Central memory CD8-positive, alpha-beta T cell (primary cell): Measurements from ENCODE around the gene MAP3K7CL.
A peak's percentile ranks its signal among the peaks of the same experiment; 100 is the strongest.

Experiments
- ATAC-seq: fragments of 150-1000 bp; cut with Tn5 transposase; replicated peaks from 2 replicates; pipeline ENCODE4 v1.10.0; 2022; ENCODE audit warnings: mild to moderate bottlenecking, moderate FRiP score, moderate number of reproducible peaks; ENCODE audit not compliant: poor library complexity, severe bottlenecking; ENCODE audit errors: extremely low read depth
- DNase-seq, 2 donors: peaks; one replicate each; pipeline ENCODE4 v3.0.0; 2021; ENCODE audit warnings: low spot score in 2 of 2
- H3K27ac Mint-ChIP-seq: one replicate; pipeline ENCODE4 v1.8.0; 2022; ENCODE audit warnings: low read depth, mild to moderate bottlenecking, moderate library complexity, mixed read lengths
- H3K27me3 Mint-ChIP-seq: one replicate; pipeline ENCODE4 v1.8.0; 2022; ENCODE audit warnings: mixed read lengths
- H3K36me3 Mint-ChIP-seq: one replicate; pipeline ENCODE4 v1.8.0; 2022; ENCODE audit warnings: mild to moderate bottlenecking, moderate library complexity, mixed read lengths; ENCODE audit not compliant: insufficient read depth
- H3K4me1 Mint-ChIP-seq: one replicate; pipeline ENCODE4 v1.8.0; 2022; ENCODE audit warnings: mixed read lengths
- H3K4me3 Mint-ChIP-seq: one replicate; pipeline ENCODE4 v1.8.0; 2022; ENCODE audit warnings: mild to moderate bottlenecking, moderate library complexity, mixed read lengths
- H3K9me3 Mint-ChIP-seq: one replicate; pipeline ENCODE4 v1.8.0; 2022; ENCODE audit warnings: mixed read lengths

MAP3K7CL gene

DNA sequence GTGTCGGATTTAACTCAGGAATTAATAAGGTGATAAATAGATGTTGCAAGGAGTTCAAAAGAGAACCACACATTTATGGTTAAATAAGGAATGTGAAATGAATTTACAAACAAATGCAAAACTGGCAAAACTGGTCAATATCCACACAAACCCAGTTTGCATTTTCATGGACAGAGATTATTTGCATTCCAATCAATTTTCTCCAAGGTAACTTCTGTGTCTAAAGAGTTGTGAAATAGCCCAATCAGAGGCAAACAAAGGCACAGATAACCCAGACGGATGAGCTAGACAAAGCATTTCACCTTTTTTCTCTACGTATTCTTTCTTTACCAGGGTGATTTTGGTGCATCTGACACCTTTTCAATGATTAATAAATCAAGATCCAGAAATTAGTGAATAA lies 63.9 kb downstream of the MAP3K7CL start:
- H3K4me3 Mint-ChIP-seq, result no peak overlapping the region

GRCh38 chr21:29194847-29195246 lies 64.4 kb downstream of the MAP3K7CL start:
- Mint-ChIP-seq H3K27ac (no peak overlapping the region), H3K9me3 (no peaks in the 10 kb centered on the region), H3K36me3 (no peaks in the 10 kb centered on the region), H3K4me3 (no peak overlapping the region), H3K4me1 (peaks cover 18% of the 10 kb centered on the region), H3K27me3 (no peaks in the 10 kb centered on the region)
- DNase-seq, result no peak
- ATAC-seq, result no peak

More for the DNA sequence above, 63.9 kb downstream of the MAP3K7CL start:
- Mint-ChIP-seq H3K27ac (no peak overlapping the region), H3K4me1 (peaks cover 18% of the 10 kb centered on the region), H3K9me3 (no peaks in the 10 kb centered on the region), H3K36me3 (no peaks in the 10 kb centered on the region), H3K27me3 (no peaks in the 10 kb centered on the region)
- no peak for ATAC-seq
- DNase-seq, result no peak

GRCh38 chr21:29195981-29196669 lies 65.7 kb downstream of the MAP3K7CL start:
- no peak for DNase-seq
- Mint-ChIP-seq H3K36me3 (no peaks in the 10 kb centered on the region), H3K4me3 (peak overlapping the region; percentile 70), H3K4me1 (peaks cover 18% of the 10 kb centered on the region), H3K9me3 (no peaks in the 10 kb centered on the region), H3K27me3 (no peaks in the 10 kb centered on the region), H3K27ac (peak overlapping the region; percentile 75)
- peak; percentile 86 for ATAC-seq

DNA sequence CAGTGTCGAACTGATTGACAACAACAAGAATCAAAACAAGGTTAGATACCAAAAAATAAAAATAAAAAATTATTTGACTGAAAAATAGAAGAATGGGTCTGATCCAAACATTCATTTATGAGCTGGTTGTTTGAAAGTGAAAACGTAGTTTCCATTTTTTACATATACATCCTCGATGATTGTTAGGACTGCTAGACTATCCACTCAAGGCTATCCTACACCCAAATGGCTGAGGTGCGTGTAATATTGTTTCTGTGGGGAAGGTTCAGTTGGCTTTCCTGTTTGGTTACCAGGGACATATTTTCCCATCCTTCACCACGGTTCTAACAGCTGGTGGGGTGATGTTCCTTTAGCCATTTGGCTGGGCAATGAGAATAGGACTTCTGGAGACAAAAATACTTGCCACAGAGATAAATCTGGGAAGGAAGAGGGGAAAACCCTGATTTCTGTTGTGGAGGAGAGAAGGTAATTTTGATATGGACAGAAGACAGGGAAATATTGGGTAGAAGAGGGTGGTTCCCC lies 66.3 kb downstream of the MAP3K7CL start:
- ATAC-seq (no peak), DNase-seq (no peak)
- Mint-ChIP-seq H3K4me3 (peak overlapping the region; percentile 70), H3K4me1 (peaks cover 18% of the 10 kb centered on the region), H3K9me3 (peaks cover 4% of the 10 kb centered on the region), H3K27ac (peak overlapping the region; percentile 75), H3K27me3 (no peaks in the 10 kb centered on the region), H3K36me3 (no peaks in the 10 kb centered on the region)

- Mint-ChIP-seq H3K27me3 (peaks cover under 1% of the 10 kb centered on the region), H3K4me3 (no peak overlapping the region), H3K9me3 (peaks cover 12% of the 10 kb centered on the region), H3K4me1 (peaks cover 10% of the 10 kb centered on the region), H3K36me3 (no peaks in the 10 kb centered on the region), H3K27ac (no peak overlapping the region)
- no peak for ATAC-seq
- no peak for DNase-seq
Observed at GRCh38 chr21:29201186-29201585, 70.7 kb downstream of the MAP3K7CL start.

GRCh38 chr21:29205009-29205408 lies 74.6 kb downstream of the MAP3K7CL start:
- no peak overlapping the region for H3K4me3 Mint-ChIP-seq
- H3K4me1 Mint-ChIP-seq, result no peaks in the 10 kb centered on the region
- no peak for ATAC-seq

DNA sequence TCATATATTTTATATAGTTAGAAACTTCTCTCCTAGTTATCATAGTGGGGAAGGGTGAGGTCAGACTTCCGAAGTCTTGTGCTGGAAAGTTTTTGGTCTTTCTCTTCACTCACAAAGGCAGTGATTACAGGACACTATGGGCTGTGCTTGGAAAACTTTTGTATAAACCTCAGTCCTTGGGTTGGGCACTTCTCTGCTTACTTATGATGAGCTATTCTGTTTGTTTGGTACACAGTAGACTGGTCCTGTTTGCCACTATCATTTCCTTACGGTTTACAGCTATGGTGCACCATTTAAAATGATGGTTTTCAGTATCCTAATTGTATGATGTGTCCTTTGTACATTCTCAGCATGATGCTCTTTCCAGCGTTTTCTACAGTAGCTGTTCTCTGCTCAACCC lies 75.5 kb downstream of the MAP3K7CL start:
- Mint-ChIP-seq H3K4me1 (no peaks in the 10 kb centered on the region), H3K27me3 (peaks cover 18% of the 10 kb centered on the region), H3K4me3 (no peak overlapping the region), H3K36me3 (no peaks in the 10 kb centered on the region), H3K27ac (no peak overlapping the region), H3K9me3 (peaks cover 12% of the 10 kb centered on the region)
- DNase-seq (no peak), ATAC-seq (no peak)

More at GRCh38 chr21:29205009-29205408, 74.6 kb downstream of the MAP3K7CL start:
- peaks cover 12% of the 10 kb centered on the region for H3K9me3 Mint-ChIP-seq
- H3K36me3 Mint-ChIP-seq, result no peaks in the 10 kb centered on the region
- no peak overlapping the region for H3K27ac Mint-ChIP-seq
- DNase-seq, result no peak
- H3K27me3 Mint-ChIP-seq, result peaks cover 18% of the 10 kb centered on the region

- peaks cover 18% of the 10 kb centered on the region for H3K27me3 Mint-ChIP-seq
- DNase-seq, result no peak
- H3K4me1 Mint-ChIP-seq, result no peaks in the 10 kb centered on the region
- no peak for ATAC-seq
- no peaks in the 10 kb centered on the region for H3K36me3 Mint-ChIP-seq
- no peak overlapping the region for H3K27ac Mint-ChIP-seq
- no peak overlapping the region for H3K4me3 Mint-ChIP-seq
- peaks cover 11% of the 10 kb centered on the region for H3K9me3 Mint-ChIP-seq
Observed at GRCh38 chr21:29206445-29206844, 76.0 kb downstream of the MAP3K7CL start.

GRCh38 chr21:29207201-29207600 lies 76.8 kb downstream of the MAP3K7CL start:
- ATAC-seq (no peak), DNase-seq (no peak)
- Mint-ChIP-seq H3K4me1 (no peaks in the 10 kb centered on the region), H3K9me3 (peaks cover 4% of the 10 kb centered on the region), H3K27ac (no peak overlapping the region), H3K4me3 (no peak overlapping the region), H3K27me3 (peaks cover 18% of the 10 kb centered on the region), H3K36me3 (no peaks in the 10 kb centered on the region)

GRCh38 chr21:29208044-29208681 lies 77.7 kb downstream of the MAP3K7CL start:
- H3K9me3 Mint-ChIP-seq, result no peaks in the 10 kb centered on the region
- H3K36me3 Mint-ChIP-seq, result no peaks in the 10 kb centered on the region
- DNase-seq (no peak), ATAC-seq (no peak)
- H3K4me1 Mint-ChIP-seq, result no peaks in the 10 kb centered on the region
- H3K27me3 Mint-ChIP-seq, result peaks cover 18% of the 10 kb centered on the region
- no peak overlapping the region for H3K4me3 Mint-ChIP-seq
- H3K27ac Mint-ChIP-seq, result no peak overlapping the region

DNA sequence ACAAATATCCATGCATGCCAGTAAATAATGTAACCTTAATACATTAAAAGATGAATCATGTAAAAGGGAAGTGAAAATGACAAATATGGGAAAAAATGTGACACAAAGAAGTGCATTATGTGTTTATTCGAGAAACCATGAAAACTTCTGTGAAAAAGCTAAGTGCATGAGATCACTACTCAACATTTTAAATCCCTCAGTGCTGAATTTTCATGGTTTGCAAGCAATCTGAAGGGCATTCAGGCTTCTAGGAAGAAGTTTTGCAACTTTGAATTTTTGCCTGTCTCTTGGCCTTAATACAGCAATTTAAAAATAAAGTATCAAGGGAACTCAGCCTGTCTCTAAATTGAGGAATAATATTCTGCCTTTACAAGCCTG lies 78.2 kb downstream of the MAP3K7CL start:
- H3K27ac Mint-ChIP-seq, result no peak overlapping the region
- H3K4me1 Mint-ChIP-seq, result no peaks in the 10 kb centered on the region
- peaks cover 18% of the 10 kb centered on the region for H3K27me3 Mint-ChIP-seq
- no peak for ATAC-seq
- H3K9me3 Mint-ChIP-seq, result no peaks in the 10 kb centered on the region
- H3K36me3 Mint-ChIP-seq, result no peaks in the 10 kb centered on the region
- H3K4me3 Mint-ChIP-seq, result no peak overlapping the region
- DNase-seq, result no peak

- Mint-ChIP-seq H3K4me3 (no peak overlapping the region), H3K9me3 (no peaks in the 10 kb centered on the region), H3K4me1 (no peaks in the 10 kb centered on the region), H3K27ac (no peak overlapping the region), H3K36me3 (no peaks in the 10 kb centered on the region), H3K27me3 (peaks cover 18% of the 10 kb centered on the region)
- no peak for DNase-seq
- ATAC-seq, result no peak
Observed at GRCh38 chr21:29209696-29210095, 79.3 kb downstream of the MAP3K7CL start.

DNA sequence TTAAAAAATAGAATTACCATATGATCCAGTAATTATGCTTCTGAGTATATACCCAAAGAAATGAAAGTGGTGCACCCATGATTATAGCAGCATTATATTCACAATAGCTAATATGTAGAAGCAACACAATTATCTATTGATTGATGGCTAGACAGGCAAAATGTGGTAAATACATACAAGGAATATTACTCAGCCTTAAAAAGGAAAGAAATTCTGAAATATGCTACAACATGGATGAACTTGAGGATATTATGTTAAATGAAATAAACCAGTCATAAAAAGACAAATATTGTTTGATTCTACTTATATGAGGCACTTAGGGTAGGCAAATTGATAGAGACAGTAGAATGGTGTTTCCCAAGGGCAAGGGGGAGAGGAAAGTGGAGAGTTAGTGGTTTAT lies 80.8 kb downstream of the MAP3K7CL start:
- no peak overlapping the region for H3K4me3 Mint-ChIP-seq
- H3K27ac Mint-ChIP-seq, result no peak overlapping the region

More for the DNA sequence above, 80.8 kb downstream of the MAP3K7CL start:
- no peak for ATAC-seq
- no peak for DNase-seq
- Mint-ChIP-seq H3K9me3 (no peaks in the 10 kb centered on the region), H3K36me3 (no peaks in the 10 kb centered on the region), H3K4me1 (no peaks in the 10 kb centered on the region), H3K27me3 (peaks cover 17% of the 10 kb centered on the region)
